Ectodermal cell (in vitro differentiated cells): ENCODE results near the gene DEDD. TPM values are rescaled to one million over a fixed set of nuclear protein-coding genes. Genes with fewer than 3 reads are reported as not detected.

Experiments
- H3K27ac ChIP-seq: 2 replicates; pipeline ENCODE4 v1.7.0; 2013; ENCODE audit warnings: mild to moderate bottlenecking, low read depth, low read length; ENCODE audit not compliant: insufficient read depth, poor library complexity, severe bottlenecking
- H3K27me3 ChIP-seq: 2 replicates; pipeline ENCODE4 v1.7.0; 2013; ENCODE audit warnings: mild to moderate bottlenecking, low read length; ENCODE audit not compliant: insufficient read depth, control insufficient read depth, poor library complexity, severe bottlenecking
- H3K36me3 ChIP-seq: one replicate; pipeline ENCODE4 v1.7.0; 2013; ENCODE audit warnings: low read length; ENCODE audit not compliant: control insufficient read depth, insufficient read depth
- H3K4me1 ChIP-seq: one replicate; pipeline ENCODE4 v1.7.0; 2013; ENCODE audit warnings: low read length; ENCODE audit not compliant: control insufficient read depth, insufficient read depth
- H3K4me3 ChIP-seq: 2 replicates; pipeline ENCODE4 v1.7.0; 2013; ENCODE audit warnings: low read depth, low read length, control low read depth; ENCODE audit not compliant: insufficient read depth
- H3K9me3 ChIP-seq: 2 replicates; pipeline ENCODE4 v1.7.0; 2013; ENCODE audit warnings: mild to moderate bottlenecking, low read length, moderate library complexity; ENCODE audit not compliant: control insufficient read depth
- WGBS, 2 experiments: methylation state at CpG; one replicate each; pipeline ENCODE4 v1.1.7; 2013; ENCODE audit warnings: missing lambda C conversion rate in 2 of 2; 5-methylcytosine and 5-hydroxymethylcytosine counted together
- polyA plus RNA-seq, 4 experiments: library from polyadenylated mRNA; stranded (reverse); fragments of 50-300 nt; gene quantifications; one replicate each; pipeline ENCODE4 v1.2.3, GENCODE V29; 2013

Gene DEDD
- 50.8 TPM for polyA plus RNA-seq (2013, experiment 1 of 4)
- 45.7 TPM for polyA plus RNA-seq (2013, experiment 2 of 4)
- polyA plus RNA-seq (2013, experiment 3 of 4), result 40.5 TPM
- 42.3 TPM for polyA plus RNA-seq (2013, experiment 4 of 4)

DNA sequence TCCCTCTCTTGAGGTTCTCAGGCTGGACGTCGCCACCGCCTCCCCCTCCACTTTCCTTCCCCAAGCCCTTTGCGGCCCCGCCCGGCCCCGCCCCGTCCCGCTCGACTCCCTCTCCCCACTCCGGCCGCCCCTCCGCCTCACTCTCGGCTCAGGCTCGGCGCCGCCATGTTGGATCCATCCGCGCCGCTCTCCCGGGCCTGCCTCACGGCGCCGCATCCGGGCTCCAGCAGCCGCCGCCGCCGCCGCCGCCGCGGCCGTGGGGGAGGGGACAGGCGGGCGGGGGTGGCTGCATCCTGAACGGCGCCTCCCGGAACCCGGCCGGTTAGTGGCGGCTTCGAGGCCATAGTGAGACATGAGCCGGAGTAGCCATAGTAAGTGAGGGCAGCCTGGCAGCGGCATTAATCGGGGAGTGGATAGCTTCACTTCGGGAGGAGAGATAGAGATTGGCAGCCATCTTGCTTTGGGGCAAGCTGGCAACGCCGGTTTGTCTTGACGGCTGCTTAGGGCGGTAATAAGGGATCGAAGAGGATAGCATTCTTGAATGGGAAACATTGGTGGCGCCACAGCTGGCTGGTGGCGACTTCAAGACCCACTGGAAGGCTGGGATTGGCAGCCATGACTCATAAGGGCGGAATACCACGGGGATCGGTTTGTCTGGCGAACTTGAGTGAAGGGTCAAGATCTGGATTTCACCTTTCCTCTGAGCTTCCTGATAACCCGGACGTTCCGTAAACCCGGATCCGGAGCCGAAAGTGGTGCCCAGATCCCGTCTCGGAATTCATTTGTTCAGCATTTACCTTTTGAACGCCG, at the start of gene DEDD:
TSS of gene DEDD (minus strand) at position 258 of the 810 bp plus-strand sequence. CDS start 8,205 bp downstream, outside the sequence.
- Histone ChIP-seq H3K36me3 (peaks cover 11% of the 10 kb centered on the region), H3K9me3 (no peaks in the 10 kb centered on the region)
- 0% methylated on average over 65 to 68 of the region's 68 CpGs for WGBS, 2 experiments

GRCh38 chr1:161182214-161182613, 49.7 kb upstream of the DEDD start:
- 83 to 100% methylated on average over 1 of the region's 1 CpG for WGBS, 2 experiments
- H3K27me3 ChIP-seq, result no peaks in the 10 kb centered on the region
- no peaks in the 10 kb centered on the region for H3K4me1 ChIP-seq
- H3K36me3 ChIP-seq, result no peaks in the 10 kb centered on the region
- H3K9me3 ChIP-seq, result no peaks in the 10 kb centered on the region
- no peak overlapping the region for H3K27ac ChIP-seq
- no peak overlapping the region for H3K4me3 ChIP-seq

More for the DNA sequence above, at the start of gene DEDD:
- Histone ChIP-seq H3K4me1 (peaks cover 11% of the 10 kb centered on the region), H3K4me3 (peak within 1 kb of the TSS; percentile 50), H3K27ac (peak within 1 kb of the TSS; percentile 88), H3K27me3 (no peaks in the 10 kb centered on the region)

GRCh38 chr1:161180639-161181038, 48.2 kb upstream of the DEDD start:
- Histone ChIP-seq H3K9me3 (no peaks in the 10 kb centered on the region), H3K27me3 (no peaks in the 10 kb centered on the region), H3K4me1 (no peaks in the 10 kb centered on the region), H3K27ac (no peak overlapping the region), H3K4me3 (no peak overlapping the region), H3K36me3 (no peaks in the 10 kb centered on the region)
- 75% methylated on average over 1 of the region's 1 CpG for WGBS, 2 experiments

GRCh38 chr1:161179698-161180097, 47.2 kb upstream of the DEDD start:
- H3K27me3 ChIP-seq, result no peaks in the 10 kb centered on the region
- H3K4me3 ChIP-seq, result no peak overlapping the region
- no peak overlapping the region for H3K27ac ChIP-seq
- WGBS, 2 experiments, result 92 to 95% methylated on average over 3 of the region's 3 CpGs
- no peaks in the 10 kb centered on the region for H3K9me3 ChIP-seq
- peaks cover 4% of the 10 kb centered on the region for H3K36me3 ChIP-seq
- no peaks in the 10 kb centered on the region for H3K4me1 ChIP-seq

- Histone ChIP-seq H3K36me3 (peaks cover 17% of the 10 kb centered on the region), H3K4me3 (peak overlapping the region; percentile 74), H3K9me3 (no peaks in the 10 kb centered on the region), H3K27me3 (no peaks in the 10 kb centered on the region), H3K27ac (peak overlapping the region; percentile 51), H3K4me1 (no peaks in the 10 kb centered on the region)
- 63 to 67% methylated on average over 9 of the region's 9 CpGs for WGBS, 2 experiments
Measured at GRCh38 chr1:161177936-161178244, 45.4 kb upstream of the DEDD start.

DNA sequence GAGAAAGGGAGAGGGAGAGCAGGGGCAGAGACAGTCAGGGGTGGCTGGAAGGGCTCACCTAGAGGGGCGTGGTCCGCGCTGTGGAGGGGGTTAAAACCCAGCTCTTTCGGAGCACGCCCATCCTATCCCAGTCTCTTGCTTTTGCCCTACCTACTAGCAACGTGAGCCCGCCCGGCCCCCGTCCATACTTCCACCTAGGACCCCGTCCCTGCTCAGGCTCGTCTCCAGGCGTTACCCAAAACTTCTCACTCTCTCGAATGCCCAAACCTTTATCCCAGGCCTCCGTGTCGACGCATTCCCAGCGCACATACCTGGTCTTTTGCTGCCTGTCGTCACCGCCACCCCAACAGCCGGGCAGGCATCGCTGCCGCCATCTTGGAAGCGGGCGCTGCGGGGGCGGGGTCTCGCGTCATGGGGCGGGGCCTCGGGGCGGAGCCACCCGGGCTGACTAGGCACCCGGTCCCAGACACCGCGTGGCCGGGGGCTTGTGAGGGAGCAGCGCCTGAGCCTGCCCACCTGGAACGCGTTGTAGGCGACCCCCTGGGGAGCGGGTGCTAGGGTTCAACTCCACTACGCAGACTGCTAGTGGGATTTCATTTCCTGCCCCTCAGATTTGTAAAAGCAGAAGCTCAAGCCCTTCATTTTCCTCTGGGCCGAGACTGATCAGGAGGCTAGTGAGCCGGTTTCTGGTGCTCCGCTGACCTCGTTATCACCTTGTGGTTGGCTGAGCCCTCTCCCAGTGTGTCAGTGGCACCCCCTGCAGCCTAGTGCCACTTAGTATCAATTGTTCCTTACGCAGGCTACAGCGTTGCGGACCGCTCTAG, 44.9 kb upstream of the DEDD start, which contains the start of gene B4GALT3:
TSS of gene B4GALT3 (minus strand) at position 396 of the 824 bp plus-strand sequence. CDS start 1,447 bp downstream, outside the sequence.
- Histone ChIP-seq H3K27me3 (no peaks in the 10 kb centered on the region), H3K36me3 (peaks cover 23% of the 10 kb centered on the region), H3K4me1 (no peaks in the 10 kb centered on the region), H3K4me3 (peak within 1 kb of the TSS; percentile 74), H3K27ac (peak within 1 kb of the TSS; percentile 51), H3K9me3 (no peaks in the 10 kb centered on the region)
- 2% methylated on average over 50 of the region's 50 CpGs for WGBS, 2 experiments

- 31 to 34% methylated on average over 16 to 17 of the region's 17 CpGs for WGBS, 2 experiments
- H3K4me3 ChIP-seq, result peak overlapping the region; percentile 74
- H3K36me3 ChIP-seq, result peaks cover 30% of the 10 kb centered on the region
- H3K27me3 ChIP-seq, result no peaks in the 10 kb centered on the region
- H3K4me1 ChIP-seq, result no peaks in the 10 kb centered on the region
- no peak overlapping the region for H3K27ac ChIP-seq
- no peaks in the 10 kb centered on the region for H3K9me3 ChIP-seq
Measured at GRCh38 chr1:161176468-161177111, 44.1 kb upstream of the DEDD start.

DNA sequence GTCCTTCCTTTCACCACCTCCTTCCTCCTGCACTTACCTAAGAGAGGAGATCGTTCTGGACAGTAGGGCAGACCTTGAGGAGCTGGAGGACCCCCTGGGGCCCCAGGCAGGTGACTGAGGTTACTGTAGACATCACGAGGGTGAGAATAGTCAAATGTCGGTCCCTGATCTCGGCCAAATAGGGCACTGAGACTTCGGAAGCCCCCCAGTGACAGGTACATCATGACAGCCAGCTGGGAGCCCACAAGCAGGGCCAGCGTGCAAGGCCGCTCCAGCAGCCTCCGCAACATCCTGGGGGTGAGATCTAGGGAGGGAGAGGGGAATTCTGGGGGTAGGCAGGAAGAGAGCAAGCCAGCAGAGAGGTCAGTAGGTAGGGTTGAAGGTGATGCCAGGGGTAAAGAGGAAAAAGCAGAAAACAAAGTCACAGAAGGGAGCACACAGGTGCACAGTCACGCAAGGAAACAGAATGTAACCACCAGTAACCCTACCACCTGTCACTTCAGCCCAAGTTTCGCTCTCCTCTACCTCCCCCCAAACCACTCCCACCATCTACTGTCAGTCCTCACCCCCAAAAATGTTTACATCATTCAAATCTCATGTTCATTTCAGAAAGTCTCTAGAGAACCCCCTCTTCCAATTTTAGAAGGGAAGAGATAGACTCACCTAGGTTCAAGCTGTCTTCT, 43.4 kb upstream of the DEDD start:
- Histone ChIP-seq H3K27me3 (no peaks in the 10 kb centered on the region), H3K9me3 (no peaks in the 10 kb centered on the region), H3K27ac (no peak overlapping the region), H3K36me3 (peaks cover 35% of the 10 kb centered on the region), H3K4me1 (no peaks in the 10 kb centered on the region), H3K4me3 (no peak overlapping the region)
- 92 to 93% methylated on average over 10 of the region's 10 CpGs for WGBS, 2 experiments

DNA sequence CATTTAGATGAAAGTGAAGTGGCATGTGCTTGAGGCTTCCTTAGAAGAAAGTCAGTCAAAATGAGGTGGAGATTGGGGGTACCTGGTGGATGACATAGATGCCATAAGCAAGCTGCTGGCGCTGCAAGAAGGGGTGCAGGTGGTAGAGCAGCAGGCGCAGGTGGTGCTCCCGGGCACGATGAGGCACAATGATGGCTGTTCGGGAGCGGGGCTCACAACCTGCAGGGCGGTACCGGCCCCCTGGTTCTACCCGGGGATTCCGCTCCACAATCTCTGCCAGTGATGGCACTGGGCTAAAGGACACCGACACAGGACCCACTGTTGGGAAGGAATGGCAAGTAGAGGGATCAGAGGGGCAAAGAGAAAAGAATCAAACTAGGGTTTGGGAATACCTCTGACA, 42.4 kb upstream of the DEDD start:
- Histone ChIP-seq H3K4me1 (no peaks in the 10 kb centered on the region), H3K27ac (no peak overlapping the region), H3K27me3 (no peaks in the 10 kb centered on the region), H3K4me3 (no peak overlapping the region), H3K36me3 (peaks cover 40% of the 10 kb centered on the region), H3K9me3 (no peaks in the 10 kb centered on the region)
- WGBS, 2 experiments, result 95 to 96% methylated on average over 11 of the region's 11 CpGs
